HG03039 (cell line): ENCODE measurements around the gene BRINP1.

Experiments
- ATAC-seq: cut with Tn5 transposase; IDR thresholded peaks from one replicate; pipeline ENCODE4 v1.9.1; 2021; ENCODE audit warnings: mild to moderate bottlenecking, moderate library complexity; ENCODE audit not compliant: unreplicated experiment

BRINP1 gene

GRCh38 chr9:119343059-119343990 lies 25.9 kb downstream of the BRINP1 start:
- no peak for ATAC-seq

GRCh38 chr9:119339056-119339455 lies 30.2 kb downstream of the BRINP1 start:
- ATAC-seq, result no peak

DNA sequence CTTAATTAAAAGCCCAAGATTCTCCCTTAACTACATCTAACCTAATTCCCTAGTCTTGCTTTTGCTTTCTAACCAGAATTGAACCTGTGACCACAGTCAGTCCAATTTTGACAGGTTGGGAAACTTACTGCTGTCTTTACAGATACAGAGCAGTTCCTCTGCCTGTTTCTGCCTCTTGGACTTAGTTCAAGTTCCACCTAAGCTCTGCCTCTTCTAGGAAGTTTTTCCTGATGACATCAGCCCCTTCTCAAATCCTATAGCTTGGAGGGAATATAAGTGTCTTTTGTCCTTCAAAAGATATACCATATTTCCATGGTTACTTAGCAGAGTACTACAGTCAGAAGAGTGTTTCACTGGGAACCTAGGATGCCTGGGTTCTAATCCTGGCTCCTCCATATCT lies 31.7 kb downstream of the BRINP1 start:
- no peak for ATAC-seq

DNA sequence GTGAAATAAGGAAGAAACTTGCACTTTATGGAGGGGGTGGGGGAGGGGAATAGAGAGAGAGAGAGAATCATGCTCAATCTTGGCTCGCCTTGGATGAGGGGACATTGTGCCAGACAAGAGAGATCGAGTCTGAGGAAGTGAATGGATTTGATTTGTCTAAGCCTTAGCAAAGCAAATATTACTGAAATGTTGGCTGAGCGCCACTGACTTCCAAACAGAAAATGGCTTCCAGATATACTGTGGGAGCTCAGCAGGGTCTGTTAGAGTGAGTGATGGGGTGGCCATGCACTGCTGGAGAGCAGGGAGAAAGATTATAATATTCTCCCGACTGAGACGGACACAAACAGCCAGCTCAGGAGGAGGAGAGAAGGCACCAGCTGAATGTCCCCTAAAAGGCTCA lies 34.5 kb downstream of the BRINP1 start:
- no peak for ATAC-seq

- ATAC-seq, result no peak
These were observed 35.6 kb downstream of the BRINP1 start for GRCh38 chr9:119333507-119334229.

GRCh38 chr9:119332522-119332921 lies 36.7 kb downstream of the BRINP1 start:
- no peak for ATAC-seq

GRCh38 chr9:119322184-119322583 lies 47.1 kb downstream of the BRINP1 start:
- ATAC-seq, result no peak

DNA sequence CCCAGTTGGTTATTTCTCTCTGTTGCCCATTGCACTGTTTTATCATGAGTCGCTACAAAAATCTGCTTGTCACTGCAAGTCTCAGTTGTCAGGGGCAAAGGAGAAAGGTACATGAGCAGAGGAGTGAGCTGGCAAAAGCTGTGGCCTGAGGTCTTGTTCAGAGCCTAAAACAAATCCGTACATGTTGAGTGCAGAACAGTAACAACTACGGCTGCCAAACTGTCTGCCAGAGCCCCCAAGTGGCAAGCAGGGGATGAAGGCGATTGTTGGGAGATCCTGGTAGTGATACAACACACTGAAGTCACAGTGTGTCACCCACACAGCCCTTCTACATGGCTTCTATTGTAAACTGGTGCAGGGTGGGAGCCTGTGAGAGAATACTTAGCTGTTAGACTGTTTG lies 50.9 kb downstream of the BRINP1 start:
- ATAC-seq, result no peak

- no peak for ATAC-seq
These were observed 55.4 kb downstream of the BRINP1 start for GRCh38 chr9:119313846-119314245.

DNA sequence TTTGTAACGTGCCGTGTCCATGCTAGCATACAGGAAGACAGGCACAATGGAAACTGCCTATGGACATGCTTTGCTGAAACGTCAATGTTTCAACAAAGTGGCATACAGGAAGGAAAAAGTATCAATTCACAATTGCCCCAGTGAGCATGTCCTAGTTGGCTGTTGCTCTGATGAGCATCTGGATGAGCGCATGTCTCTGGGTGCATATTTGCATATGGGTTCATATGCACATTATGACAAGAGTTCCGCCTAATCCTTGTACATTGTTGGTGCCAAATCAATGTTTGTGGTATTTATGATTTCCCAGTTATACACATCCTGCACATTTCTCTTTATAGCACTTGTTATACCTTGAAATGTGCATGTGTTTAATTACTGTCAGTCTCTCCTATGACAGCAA lies 58.5 kb downstream of the BRINP1 start:
- no peak for ATAC-seq

- no peak for ATAC-seq
These were observed 61.8 kb downstream of the BRINP1 start for GRCh38 chr9:119307471-119307870.

DNA sequence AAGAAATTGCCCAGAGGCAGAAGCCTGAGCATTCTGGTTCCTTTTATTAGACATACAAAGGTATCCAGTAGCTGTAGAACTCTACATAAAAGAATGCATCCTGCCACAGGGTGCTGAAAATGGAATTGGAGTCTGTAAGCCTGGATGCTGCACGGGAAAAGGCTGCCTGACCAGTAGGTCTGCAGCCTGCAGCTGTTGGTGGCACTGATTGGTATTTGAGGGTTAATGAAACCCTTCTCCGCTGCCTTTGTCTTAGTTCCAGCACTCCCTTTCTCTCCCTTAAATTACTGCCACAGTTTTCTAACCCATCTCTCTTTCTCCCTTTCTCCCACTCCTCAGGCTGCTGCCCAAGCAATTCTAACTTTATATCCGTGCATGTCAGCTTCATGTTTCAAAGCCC lies 64.7 kb downstream of the BRINP1 start:
- ATAC-seq, result no peak

DNA sequence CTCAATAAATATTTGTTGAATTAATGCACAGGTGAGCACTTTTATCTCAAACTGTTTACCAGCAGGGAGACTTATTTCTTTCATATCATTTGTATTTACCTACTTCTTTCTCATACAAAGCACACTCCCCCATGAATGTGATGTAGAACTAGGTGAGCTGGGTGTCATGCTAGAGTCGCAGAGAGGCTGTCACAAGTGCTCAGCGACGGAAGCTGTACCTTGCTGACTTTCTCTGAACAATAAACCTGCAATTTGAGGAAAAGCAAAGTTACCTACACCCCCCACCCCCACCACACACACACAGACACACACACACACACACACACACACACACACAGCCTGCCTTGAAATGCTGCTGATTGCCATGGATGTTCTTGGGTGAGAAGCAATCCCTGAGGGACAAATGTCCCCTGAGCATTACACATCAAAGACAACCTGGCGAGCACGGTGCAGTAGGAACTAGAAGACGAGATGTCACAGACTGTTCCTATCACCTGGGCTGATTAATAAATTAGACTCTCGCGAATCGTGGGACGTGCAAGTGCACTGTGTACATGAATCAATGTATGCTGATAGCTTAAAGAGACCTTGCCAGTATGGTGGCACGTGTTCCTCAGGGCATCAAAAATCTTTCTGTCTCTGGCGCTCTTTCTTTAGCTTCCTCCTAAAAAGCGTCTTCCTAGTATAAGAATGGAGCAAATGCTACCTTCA lies 66.1 kb downstream of the BRINP1 start:
- no peak for ATAC-seq

DNA sequence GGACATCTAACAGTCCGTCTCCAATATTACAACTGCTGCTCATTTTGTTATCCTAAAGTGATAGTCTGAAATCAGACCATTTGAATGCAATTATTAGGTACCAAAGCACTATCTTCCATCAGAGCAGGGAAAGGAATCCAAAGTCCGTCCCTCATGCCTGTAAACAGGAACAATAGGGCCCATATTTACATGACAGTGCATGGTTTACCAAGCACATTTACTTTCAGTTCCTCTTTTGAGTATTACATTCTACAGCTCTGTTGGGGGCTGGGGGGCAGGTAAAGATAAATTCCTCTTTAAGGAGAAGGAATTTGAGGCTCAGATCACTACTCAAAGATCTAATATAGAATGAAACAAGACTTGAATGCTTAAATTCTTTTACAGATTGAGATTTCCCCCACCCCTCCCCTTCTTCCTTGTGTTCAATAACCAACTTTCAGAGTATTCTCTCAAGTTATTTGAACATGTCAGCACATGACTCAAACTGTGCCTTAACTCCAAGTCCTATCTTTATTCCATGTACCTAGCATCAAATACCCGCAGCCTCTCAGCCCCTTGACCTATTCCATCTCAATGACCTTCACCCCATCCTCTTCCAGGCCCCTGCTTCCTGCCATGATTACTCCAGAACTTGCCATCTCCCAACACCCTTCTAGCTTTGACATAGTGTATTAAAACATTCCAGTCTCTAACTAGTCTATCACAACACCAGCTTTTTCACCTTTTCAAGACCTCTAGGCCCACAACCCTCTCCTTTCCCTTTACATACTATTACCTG lies 71.0 kb downstream of the BRINP1 start:
- no peak for ATAC-seq

DNA sequence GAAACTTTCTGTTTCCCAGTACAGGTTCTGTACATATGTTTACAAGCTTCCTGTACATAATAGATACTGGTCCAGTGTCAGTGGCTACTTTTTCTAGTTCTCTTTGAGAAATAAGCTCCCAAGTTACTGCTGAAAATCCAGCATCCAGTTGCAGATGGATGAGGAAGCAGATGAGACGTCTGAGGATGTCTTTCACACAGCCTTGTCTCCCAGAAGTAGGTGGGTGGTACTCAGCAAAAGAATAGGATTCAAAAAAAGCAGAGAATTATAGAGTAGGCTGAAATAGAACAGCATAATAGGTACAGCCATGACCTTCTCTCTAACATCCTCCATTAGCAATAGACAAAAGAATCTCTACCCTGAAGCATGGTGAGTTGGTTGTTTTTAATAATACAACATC lies 77.7 kb downstream of the BRINP1 start:
- no peak for ATAC-seq

- peak; percentile 71 for ATAC-seq
These were observed 79.3 kb downstream of the BRINP1 start for GRCh38 chr9:119289740-119290433.

- ATAC-seq, result no peak
These were observed 84.5 kb downstream of the BRINP1 start for GRCh38 chr9:119284587-119285337.

DNA sequence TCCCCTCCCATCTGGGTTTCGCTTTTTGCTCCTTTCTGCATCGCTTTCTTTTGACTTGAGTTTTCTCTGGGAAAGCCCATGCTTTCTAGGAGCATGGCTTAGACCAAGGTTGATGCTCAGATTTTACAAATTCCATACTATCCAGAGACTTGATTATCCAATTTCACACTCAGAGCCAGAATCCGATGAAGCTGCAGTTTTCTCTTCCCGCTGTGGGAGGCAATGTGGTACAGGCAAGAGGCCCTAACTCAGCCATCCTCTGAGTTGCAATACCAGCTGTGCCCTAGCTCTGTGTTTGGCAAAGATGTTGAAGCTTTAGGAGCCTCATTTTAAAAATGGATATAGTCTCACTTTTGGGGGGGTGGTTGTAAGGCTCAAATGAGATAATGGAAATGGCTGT lies 85.1 kb downstream of the BRINP1 start:
- ATAC-seq, result no peak

DNA sequence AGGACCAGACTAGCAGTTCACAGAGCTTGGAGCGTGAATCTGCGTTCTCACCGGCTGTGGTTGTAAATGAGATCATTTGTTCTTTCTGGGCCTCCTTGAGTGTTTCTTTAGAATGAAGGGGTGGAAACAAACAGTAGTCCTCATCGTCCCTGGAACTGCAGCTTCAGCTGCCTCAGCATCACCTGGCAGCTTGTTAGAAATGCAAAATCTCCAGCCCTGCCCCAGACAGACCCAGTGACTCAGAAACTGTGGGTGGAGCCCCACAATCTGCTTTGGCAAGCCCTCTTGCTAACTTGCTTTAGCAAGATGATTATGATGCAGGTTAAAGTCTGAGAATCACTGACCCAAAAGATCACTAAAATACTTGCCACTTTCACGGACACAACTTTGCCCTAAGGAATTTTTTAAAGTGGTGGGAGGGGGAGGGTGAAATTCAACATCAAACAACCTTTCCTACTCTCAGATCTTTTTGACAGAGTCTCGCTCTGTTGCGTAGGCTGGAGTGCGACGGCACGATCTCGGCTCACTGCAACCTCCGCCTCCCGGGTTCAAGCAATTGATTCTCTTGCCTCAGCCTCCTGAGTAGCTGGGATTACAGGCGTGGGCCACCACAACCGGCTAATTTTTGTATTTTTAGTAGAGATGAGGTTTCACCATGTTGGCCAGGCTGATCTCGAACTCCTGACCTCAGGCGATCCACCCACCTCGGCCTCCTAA lies 86.0 kb downstream of the BRINP1 start:
- no peak for ATAC-seq
